ENCODE measurements around the gene HECW1.

DNA sequence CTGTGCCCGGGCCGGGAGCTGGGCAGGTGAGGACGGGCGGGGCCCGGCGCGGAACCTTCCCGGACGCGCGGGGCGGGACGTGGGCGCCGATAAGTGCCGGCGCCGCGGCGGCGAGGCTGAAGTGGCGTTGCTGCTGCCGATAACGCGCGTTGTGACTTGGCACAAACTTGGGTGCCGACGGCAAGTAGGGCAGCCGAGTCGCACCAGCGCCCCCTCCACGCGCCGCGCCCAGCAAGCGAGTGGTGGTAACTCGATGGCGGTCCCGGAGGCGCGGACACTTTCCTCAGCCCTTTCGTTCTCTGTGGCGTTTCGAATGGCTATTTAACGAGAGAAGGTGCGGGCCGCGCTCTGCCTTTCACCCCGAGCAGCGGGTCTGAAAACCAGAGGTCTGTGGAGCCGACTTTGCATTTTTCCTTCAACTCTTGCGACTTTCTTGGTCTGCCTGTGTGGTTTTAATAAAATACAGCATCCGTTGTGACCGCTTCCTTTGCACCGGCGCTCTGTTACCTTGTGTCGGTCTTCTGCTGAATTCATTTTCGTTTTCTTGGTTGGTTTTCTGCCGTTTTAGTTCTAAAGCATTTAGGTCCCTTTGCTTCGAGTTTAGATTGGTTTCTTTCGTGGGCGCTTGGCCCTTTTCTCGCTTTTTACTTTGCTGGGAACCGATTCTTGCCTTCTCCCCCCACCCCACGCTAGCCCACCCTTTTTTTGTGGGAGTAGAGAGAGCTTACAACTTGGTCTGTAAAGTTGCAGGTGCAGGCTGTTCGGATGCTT is 471.2 kb downstream of the HECW1 start:
- TF ChIP-seq PPARA (CRISPR knock-in tag; IDR thresholded peaks at IDR 0.05; ENCODE audit: borderline replicate concordance) (no peak), SNAI2 (CRISPR knock-in tag; IDR thresholded peaks at IDR 0.05) (no peak), ZNF565 (CRISPR knock-in tag; conservative IDR thresholded peaks at IDR 0.05; ENCODE audit: low read depth) (no peak), ESRRG (CRISPR knock-in tag; IDR thresholded peaks at IDR 0.05) (no peak), ZFP3 (CRISPR knock-in tag; IDR thresholded peaks at IDR 0.05) (no peak)

All from SK-N-SH treated with all-trans-retinoic acid at 6 μM for 48 hours (cell line).